ENCODE data around the gene ADAM23.

Gene ADAM23

GRCh38 chr2:206565666-206566065 lies 122.3 kb downstream of the ADAM23 start:
- no peak for DNase-seq (ENCODE audit: extremely low read depth, low read depth)
- TF ChIP-seq CTCF (IDR thresholded peaks at IDR 0.05; ENCODE audit: low read depth, low read length, missing control alignments) = no peak
- no peak overlapping the region for H3K4me3 ChIP-seq (replicated peaks; ENCODE audit: low read depth, low read length)

GRCh38 chr2:206569470-206569869 lies 126.1 kb downstream of the ADAM23 start:
- no peak for TF ChIP-seq CTCF (IDR thresholded peaks at IDR 0.05; ENCODE audit: low read depth, low read length, missing control alignments)
- DNase-seq (ENCODE audit: extremely low read depth, low read depth) = no peak
- H3K4me3 ChIP-seq (replicated peaks; ENCODE audit: low read depth, low read length) = no peak overlapping the region

GRCh38 chr2:206570199-206570598 lies 126.9 kb downstream of the ADAM23 start:
- H3K4me3 ChIP-seq (replicated peaks; ENCODE audit: low read depth, low read length) = no peak overlapping the region
- DNase-seq (ENCODE audit: extremely low read depth, low read depth) = no peak
- no peak for TF ChIP-seq CTCF (IDR thresholded peaks at IDR 0.05; ENCODE audit: low read depth, low read length, missing control alignments)

- TF ChIP-seq CTCF (IDR thresholded peaks at IDR 0.05; ENCODE audit: low read depth, low read length, missing control alignments) = no peak
- no peak for DNase-seq (ENCODE audit: extremely low read depth, low read depth)
- H3K4me3 ChIP-seq (replicated peaks; ENCODE audit: low read depth, low read length) = no peak overlapping the region
These were observed 129.4 kb downstream of the ADAM23 start for GRCh38 chr2:206572725-206573124.

- no peak for DNase-seq (ENCODE audit: extremely low read depth, low read depth)
- no peak overlapping the region for H3K4me3 ChIP-seq (replicated peaks; ENCODE audit: low read depth, low read length)
- TF ChIP-seq CTCF (IDR thresholded peaks at IDR 0.05; ENCODE audit: low read depth, low read length, missing control alignments) = no peak
These were observed 130.5 kb downstream of the ADAM23 start for GRCh38 chr2:206573793-206574192.

GRCh38 chr2:206584323-206585116 lies 141.2 kb downstream of the ADAM23 start:
- no peak overlapping the region for H3K4me3 ChIP-seq (replicated peaks; ENCODE audit: low read depth, low read length)
- TF ChIP-seq CTCF (IDR thresholded peaks at IDR 0.05; ENCODE audit: low read depth, low read length, missing control alignments) = no peak
- DNase-seq (ENCODE audit: extremely low read depth, low read depth) = no peak

- DNase-seq (ENCODE audit: extremely low read depth, low read depth) = no peak
- no peak overlapping the region for H3K4me3 ChIP-seq (replicated peaks; ENCODE audit: low read depth, low read length)
- no peak for TF ChIP-seq CTCF (IDR thresholded peaks at IDR 0.05; ENCODE audit: low read depth, low read length, missing control alignments)
These were observed 142.0 kb downstream of the ADAM23 start for GRCh38 chr2:206585335-206585734.

Measured in HFF-Myc (cell line).